GM15510 (cell line): ENCODE data around the gene RGL3.

Experiments used
- POLR2A ChIP-seq: IDR thresholded peaks from 3 replicates; pipeline ENCODE4 v1.6.1; 2011; ENCODE audit warnings: borderline replicate concordance; ENCODE audit not compliant: insufficient read length; ENCODE audit errors: extremely low read depth

RGL3 gene

GRCh38 chr19:11418549-11419506 is at the start of gene RGL3:
TSS of gene RGL3 (minus strand) at chr19:11419314. CDS start at chr19:11419278, 36 bp downstream.
- TF ChIP-seq POLR2A, result no peak

- no peak for TF ChIP-seq POLR2A
Measured at GRCh38 chr19:11465600-11465999, 46.5 kb upstream of the RGL3 start.

- no peak for TF ChIP-seq POLR2A
Measured at GRCh38 chr19:11464333-11465265, 45.5 kb upstream of the RGL3 start.

- no peak for TF ChIP-seq POLR2A
Measured at GRCh38 chr19:11463391-11463790, 44.3 kb upstream of the RGL3 start.

GRCh38 chr19:11461453-11461852 is 42.3 kb upstream of the RGL3 start:
- TF ChIP-seq POLR2A, result no peak

- TF ChIP-seq POLR2A, result no peak
Measured at GRCh38 chr19:11460207-11460606, 41.1 kb upstream of the RGL3 start.

- TF ChIP-seq POLR2A, result no peak
Measured at GRCh38 chr19:11458236-11458900, 39.3 kb upstream of the RGL3 start.

GRCh38 chr19:11457831-11458230 is 38.7 kb upstream of the RGL3 start:
- no peak for TF ChIP-seq POLR2A

- TF ChIP-seq POLR2A, result no peak
Measured at GRCh38 chr19:11457115-11457514, 38.0 kb upstream of the RGL3 start.

- TF ChIP-seq POLR2A, result no peak
Measured at GRCh38 chr19:11456659-11457058, 37.5 kb upstream of the RGL3 start.

GRCh38 chr19:11453468-11454341 is 34.6 kb upstream of the RGL3 start:
- no peak for TF ChIP-seq POLR2A

GRCh38 chr19:11452620-11453310 is 33.7 kb upstream of the RGL3 start:
- TF ChIP-seq POLR2A, result no peak
